ENCODE data around the gene NUMA1. TPM values are rescaled to one million over a fixed set of nuclear protein-coding genes. Genes with fewer than 3 reads are reported as not detected.

NUMA1 gene
- total and polyA plus RNA-seq, 9 of the 15 experiments (the other 6 are each of a cell fraction or from before 2014, with no cell fraction given): 4.1 to 104 (median 51.2) TPM

- TF ChIP-seq E2F4 (CRISPR knock-in tag; IDR thresholded peaks at IDR 0.05; ENCODE audit: low read depth) (no peak), ZNF354B (CRISPR knock-in tag; IDR thresholded peaks at IDR 0.05) (no peak), DIDO1 (tag; IDR thresholded peaks at IDR 0.05; ENCODE audit: low read depth) (no peak), CBFB (CRISPR knock-in tag; IDR thresholded peaks at IDR 0.05) (no peak), MLX (CRISPR knock-in tag; conservative IDR thresholded peaks at IDR 0.05) (no peak), JUNB (CRISPR knock-in tag; conservative IDR thresholded peaks at IDR 0.05) (no peak), TAF7 (tag; IDR thresholded peaks at IDR 0.05) (no peak), NRF1 (conservative IDR thresholded peaks at IDR 0.05 in 1 of 2, IDR thresholded peaks at IDR 0.05 in 1 of 2) (no peak), SMAD4 (CRISPR knock-in tag; conservative IDR thresholded peaks at IDR 0.05) (peak; percentile 78), ZNF165 (CRISPR knock-in tag; IDR thresholded peaks at IDR 0.05; ENCODE audit: borderline replicate concordance) (no peak), ZEB2 (IDR thresholded peaks at IDR 0.05) (peak; percentile 75; the same call in 1 of the 2 replicates), PTRF (tag; IDR thresholded peaks at IDR 0.05) (no peak), NEUROD1 (IDR thresholded peaks at IDR 0.05; ENCODE audit: borderline replicate concordance, low read depth, low read length, partially characterized antibody) (peak; percentile 71), ETS2 (tag; IDR thresholded peaks at IDR 0.05; ENCODE audit: borderline replicate concordance, poor library complexity, severe bottlenecking) (no peak), CHD7 (IDR thresholded peaks at IDR 0.05; ENCODE audit: low read depth, low read length) (no peak), MTA2 (IDR thresholded peaks at IDR 0.05; ENCODE audit: low read depth) (peak; percentile 91)
These were observed 84.5 kb downstream of the NUMA1 start (continued) for GRCh38 chr11:71995726-71996291.

All from K562 (cell line).